Testis (tissue), 3 donors: Measurements from ENCODE around the gene YPEL1. TPM values are rescaled to one million over a fixed set of nuclear protein-coding genes. Genes with fewer than 3 reads are reported as not detected.

Experiments used
- DNase-seq: peaks from one replicate; pipeline ENCODE4 v3.0.0-alpha.2; 2019
- H3K27ac ChIP-seq, 2 donors: fragments of 200-600 bp; sonication (generic); one replicate each; pipeline ENCODE4 v1.5.1; 2019
- H3K27me3 ChIP-seq: fragments of 200-600 bp; sonication (generic); one replicate; pipeline ENCODE4 v1.5.1; 2019
- H3K36me3 ChIP-seq: fragments of 200-600 bp; sonication (generic); one replicate; pipeline ENCODE4 v1.5.1; 2017; ENCODE audit warnings: low read depth; ENCODE audit errors: missing control alignments
- H3K4me1 ChIP-seq: fragments of 200-600 bp; sonication (generic); one replicate; pipeline ENCODE4 v1.5.1; 2019
- H3K4me3 ChIP-seq, 2 donors: fragments of 200-600 bp; sonication (generic); one replicate each; pipeline ENCODE4 v1.5.1; 2017 to 2019
- H3K9me3 ChIP-seq: fragments of 200-600 bp; sonication (generic); one replicate; pipeline ENCODE4 v1.5.1; 2017
- CTCF ChIP-seq, 3 experiments: fragments of 450-650 bp in 2 of 3; fragments of 200-600 bp in 1 of 3; sonication (generic) in 1 of 3; IDR thresholded peaks; one replicate each; pipeline ENCODE4 v1.5.1; 2016 to 2019; ENCODE audit warnings: antibody characterized with exemption in 3 of 3, mild to moderate bottlenecking in 2 of 3, moderate library complexity in 1 of 3
- POLR2A ChIP-seq: fragments of 450-650 bp; IDR thresholded peaks from one replicate; pipeline ENCODE4 v1.6.1; 2017; ENCODE audit warnings: antibody characterized with exemption, mild to moderate bottlenecking, moderate library complexity
- WGBS, 2 donors: methylation state at CpG; one replicate each; pipeline ENCODE4 v1.1.5; 2018; 5-methylcytosine and 5-hydroxymethylcytosine counted together
- intact Hi-C: fragments of 100-400 bp; cut with DNase I; formaldehyde crosslinking; loops from one replicate; pipeline ENCODE4 v1.15.1; 2023; ENCODE audit warnings: low total_unique reads
- polyA plus RNA-seq: library from polyadenylated mRNA; stranded (reverse); fragments of 350-450 nt; fragmentation: Illumina TruSeq; extraction: RNeasy Lipid Tissue Mini Kit (QIAGEN cat#74804); gene quantifications from one replicate; pipeline ENCODE4 v1.2.3, GENCODE V29; 2014; ENCODE audit warnings: low read depth, low replicate concordance; ENCODE audit not compliant: insufficient read depth
- total RNA-seq, 2 donors: library from RNA; depleted of rRNA; stranded (reverse); fragments of >200 nt; gene quantifications; one replicate each; pipeline ENCODE4 v1.2.3, GENCODE V29; 2016

Gene YPEL1
- total and polyA plus RNA-seq, 3 donors from 2014 or later = 83.6 to 169 (median 168) TPM

- Histone ChIP-seq H3K36me3 (no peaks in the 10 kb centered on the region), H3K27me3 (no peaks in the 10 kb centered on the region), H3K4me1 (peaks cover 4% of the 10 kb centered on the region), H3K27ac (no peak overlapping the region), H3K4me3 (no peak overlapping the region), H3K9me3 (no peaks in the 10 kb centered on the region)
- intact Hi-C loops = no loop called here
- TF ChIP-seq CTCF (IDR thresholded peaks at IDR 0.05) = no peak
- no peak for TF ChIP-seq POLR2A
- 78 to 81% methylated on average over 8 to 9 of the region's 9 CpGs for WGBS, 2 donors
- DNase-seq = no peak
Observed at GRCh38 chr22:21713428-21714058, 22.1 kb downstream of the YPEL1 start.

- no peak overlapping the region for H3K27ac ChIP-seq
Observed at GRCh38 chr22:21712751-21713427, 22.7 kb downstream of the YPEL1 start.

GRCh38 chr22:21711851-21712250 lies 23.7 kb downstream of the YPEL1 start:
- peaks cover 10% of the 10 kb centered on the region for H3K4me1 ChIP-seq
- no peaks in the 10 kb centered on the region for H3K27me3 ChIP-seq
- intact Hi-C loops = no loop called here
- H3K9me3 ChIP-seq = no peaks in the 10 kb centered on the region
- no peak for DNase-seq
- no peak overlapping the region for H3K4me3 ChIP-seq
- 88 to 93% methylated on average over 4 of the region's 4 CpGs for WGBS, 2 donors
- no peaks in the 10 kb centered on the region for H3K36me3 ChIP-seq
- no peak for TF ChIP-seq POLR2A
- no peak for TF ChIP-seq CTCF (IDR thresholded peaks at IDR 0.05)
- H3K27ac ChIP-seq = no peak overlapping the region

More at GRCh38 chr22:21712751-21713427, 22.7 kb downstream of the YPEL1 start:
- no peaks in the 10 kb centered on the region for H3K9me3 ChIP-seq
- no peaks in the 10 kb centered on the region for H3K36me3 ChIP-seq
- 33 to 41% methylated on average over 14 of the region's 14 CpGs for WGBS, 2 donors
- no peaks in the 10 kb centered on the region for H3K27me3 ChIP-seq
- H3K4me1 ChIP-seq = peaks cover 4% of the 10 kb centered on the region
- intact Hi-C loops = no loop called here
- H3K4me3 ChIP-seq = no peak overlapping the region
- no peak for TF ChIP-seq POLR2A
- peak; percentile 77 to 82 (median 77) for TF ChIP-seq CTCF (IDR thresholded peaks at IDR 0.05)
- DNase-seq = peak; percentile 86

GRCh38 chr22:21710156-21710555 lies 25.4 kb downstream of the YPEL1 start:
- intact Hi-C loops = no loop called here
- H3K27ac ChIP-seq = no peak overlapping the region
- TF ChIP-seq CTCF (IDR thresholded peaks at IDR 0.05) (no peak), POLR2A (no peak)
- no peaks in the 10 kb centered on the region for H3K27me3 ChIP-seq
- no peak overlapping the region for H3K4me3 ChIP-seq
- no peak for DNase-seq
- 89 to 93% methylated on average over 7 of the region's 7 CpGs for WGBS, 2 donors
- H3K4me1 ChIP-seq = peaks cover 10% of the 10 kb centered on the region
- H3K36me3 ChIP-seq = no peaks in the 10 kb centered on the region
- H3K9me3 ChIP-seq = no peaks in the 10 kb centered on the region
